IMR-90 (cell line): ENCODE results near the gene NUP93. TPM values are rescaled to one million over a fixed set of nuclear protein-coding genes. Genes with fewer than 3 reads are reported as not detected.

Experiments used
- ATAC-seq: fragments of 200-7000 bp; cut with Tn5 transposase; 2 replicates; pipeline ENCODE4 v1.9.1; 2020; ENCODE audit warnings: low read depth, mild to moderate bottlenecking, moderate library complexity
- BruUV-seq: library from RNA; stranded (reverse); fragments of 400-500 nt; replicated peaks from 2 replicates; lab custom pipeline; 2021; lab: Mats Ljungman, UMichigan
- CTCF ChIA-PET: fragments of 300-600 bp; formaldehyde crosslinking; extraction: SDS; loops from one replicate; lab custom pipeline; 2021; ENCODE audit warnings: antibody characterized with exemption; lab: Yijun Ruan, JAX
- POLR2A ChIA-PET: fragments of 300-600 bp; sonication (Branson Sonifier 250); formaldehyde crosslinking; loops from one replicate; lab custom pipeline; 2022; ENCODE audit warnings: antibody characterized with exemption; ENCODE audit not compliant: unreplicated experiment; lab: Charles Lee
- DNase-seq: peaks from one replicate; pipeline ENCODE4 v3.0.0; 2013
- H2AFZ ChIP-seq: replicated peaks from 2 replicates; pipeline ENCODE3; 2013; ENCODE audit warnings: low read length, mild to moderate bottlenecking; ENCODE audit not compliant: poor library complexity
- H2AK5ac ChIP-seq: 2 replicates; pipeline ENCODE4 v1.6.1; 2013; ENCODE audit warnings: low read depth, low read length, inconsistent platforms
- H2AK9ac ChIP-seq: replicated peaks from 2 replicates; pipeline ENCODE3; 2013; ENCODE audit warnings: mild to moderate bottlenecking, low read depth, low read length, moderate library complexity; ENCODE audit not compliant: poor library complexity
- H2BK120ac ChIP-seq: 2 replicates; pipeline ENCODE4 v1.6.1; 2013; ENCODE audit warnings: low read depth, low read length, inconsistent platforms
- H2BK15ac ChIP-seq: 3 replicates; pipeline ENCODE4 v1.6.1; 2013; ENCODE audit warnings: low read depth, low read length, inconsistent platforms
- H2BK20ac ChIP-seq: 2 replicates; pipeline ENCODE4 v1.6.1; 2013; ENCODE audit warnings: low read depth, mild to moderate bottlenecking, inconsistent platforms, low read length, moderate library complexity
- H2BK5ac ChIP-seq: 2 replicates; pipeline ENCODE4 v1.6.1; 2013; ENCODE audit warnings: mild to moderate bottlenecking, low read depth, low read length, inconsistent platforms; ENCODE audit not compliant: poor library complexity, severe bottlenecking
- H3K14ac ChIP-seq: replicated peaks from 2 replicates; pipeline ENCODE4 v1.6.1; 2013; ENCODE audit warnings: low read depth, low read length, inconsistent platforms
- H3K18ac ChIP-seq: 2 replicates; pipeline ENCODE4 v1.6.1; 2013; ENCODE audit warnings: low read depth, low read length, control low read depth
- H3K23ac ChIP-seq: 2 replicates; pipeline ENCODE4 v1.6.1; 2013; ENCODE audit warnings: low read depth, low read length, inconsistent platforms
- H3K27ac ChIP-seq: 2 replicates; pipeline ENCODE4 v1.5.1; 2013; ENCODE audit warnings: mild to moderate bottlenecking, control low read depth, low read length; ENCODE audit not compliant: insufficient read depth
- H3K27me3 ChIP-seq: 2 replicates; pipeline ENCODE4 v1.6.1; 2013; ENCODE audit warnings: low read length; ENCODE audit not compliant: control insufficient read depth, insufficient read depth
- H3K36me3 ChIP-seq: 2 replicates; pipeline ENCODE4 v1.6.1; 2013; ENCODE audit warnings: low read length, mixed read lengths; ENCODE audit not compliant: control insufficient read depth, insufficient read depth
- H3K4ac ChIP-seq: 2 replicates; pipeline ENCODE4 v1.6.1; 2013; ENCODE audit warnings: low read depth, low read length, inconsistent platforms
- H3K4me1 ChIP-seq: 2 replicates; pipeline ENCODE4 v1.6.1; 2013; ENCODE audit warnings: low read length, mixed read lengths; ENCODE audit not compliant: control insufficient read depth, insufficient read depth
- H3K4me2 ChIP-seq: 2 replicates; pipeline ENCODE4 v1.6.1; 2013; ENCODE audit warnings: low read depth, mild to moderate bottlenecking, control low read depth, low read length, moderate library complexity
- H3K4me3 ChIP-seq: 2 replicates; pipeline ENCODE4 v1.5.1; 2013; ENCODE audit warnings: low read depth, mild to moderate bottlenecking, control low read depth, low read length, moderate library complexity; ENCODE audit not compliant: insufficient read depth
- H3K56ac ChIP-seq: 2 replicates; pipeline ENCODE4 v1.6.1; 2013; ENCODE audit warnings: low read length, inconsistent platforms; ENCODE audit not compliant: insufficient read depth; ENCODE audit errors: extremely low read depth
- H3K79me1 ChIP-seq, 2 experiments: 2 replicates each; pipeline ENCODE4 v1.6.1; 2013; ENCODE audit warnings: low read length in 2 of 2, inconsistent platforms in 1 of 2, low read depth in 1 of 2
- H3K9ac ChIP-seq: 2 replicates; pipeline ENCODE4 v1.6.1; 2013; ENCODE audit warnings: low read depth, low read length, control low read depth
- H3K9me1 ChIP-seq: 2 replicates; pipeline ENCODE4 v1.6.1; 2013; ENCODE audit warnings: low read length, inconsistent platforms; ENCODE audit not compliant: insufficient read depth
- H3K9me3 ChIP-seq: 2 replicates; pipeline ENCODE4 v1.6.1; 2013; ENCODE audit warnings: low read length; ENCODE audit not compliant: control insufficient read depth, insufficient read depth
- H4K20me1 ChIP-seq: 2 replicates; pipeline ENCODE4 v1.6.1; 2013; ENCODE audit warnings: low read length, inconsistent platforms; ENCODE audit not compliant: insufficient read depth
- H4K5ac ChIP-seq: 2 replicates; pipeline ENCODE4 v1.6.1; 2013; ENCODE audit warnings: mild to moderate bottlenecking, low read depth, low read length, control low read depth
- H4K8ac ChIP-seq, 2 experiments: 2 replicates each; pipeline ENCODE4 v1.6.1; 2013; ENCODE audit warnings: low read depth in 2 of 2, low read length in 2 of 2, control low read depth in 1 of 2, inconsistent platforms in 1 of 2
- H4K91ac ChIP-seq: 2 replicates; pipeline ENCODE4 v1.6.1; 2013; ENCODE audit warnings: low read depth, low read length, inconsistent platforms; ENCODE audit not compliant: insufficient read depth
- CHD1 ChIP-seq: IDR thresholded peaks from 2 replicates; pipeline ENCODE4 v1.6.1; 2012; ENCODE audit warnings: low read depth, low read length, improper control_type of control experiment
- CTCF ChIP-seq: conservative IDR thresholded peaks from 2 replicates; pipeline ENCODE4 v1.5.1; 2012; ENCODE audit warnings: mild to moderate bottlenecking, low read depth, low read length, improper control_type of control experiment
- FOS ChIP-seq: fragments of 150-350 bp; IDR thresholded peaks from 2 replicates; pipeline ENCODE4 v1.6.1; 2016; ENCODE audit warnings: low read depth, low read length
- MAFK ChIP-seq: IDR thresholded peaks from 2 replicates; pipeline ENCODE4 v1.6.1; 2012; ENCODE audit warnings: low read depth, low read length, improper control_type of control experiment
- MAZ ChIP-seq: IDR thresholded peaks from 2 replicates; pipeline ENCODE4 v1.6.1; 2012; ENCODE audit warnings: low read depth, mild to moderate bottlenecking, low read length, improper control_type of control experiment, moderate library complexity, borderline replicate concordance
- MXI1 ChIP-seq: IDR thresholded peaks from 2 replicates; pipeline ENCODE4 v1.6.1; 2012; ENCODE audit warnings: low read depth, mild to moderate bottlenecking, low read length, moderate library complexity, borderline replicate concordance
- NFE2L2 ChIP-seq: fragments of 150-350 bp; IDR thresholded peaks from 2 replicates; pipeline ENCODE4 v1.6.1; 2016; ENCODE audit warnings: low read depth, mild to moderate bottlenecking, low read length
- RCOR1 ChIP-seq: IDR thresholded peaks from 2 replicates; pipeline ENCODE4 v1.6.1; 2012; ENCODE audit warnings: mild to moderate bottlenecking, low read length, improper control_type of control experiment; ENCODE audit not compliant: insufficient replicate concordance
- RFX5 ChIP-seq: IDR thresholded peaks from 2 replicates; pipeline ENCODE4 v1.8.0; 2012; ENCODE audit warnings: low read depth, mild to moderate bottlenecking, low read length, moderate library complexity
- SMC3 ChIP-seq: fragments of 150-350 bp; IDR thresholded peaks from 2 replicates; pipeline ENCODE4 v1.6.1; 2016; ENCODE audit warnings: low read depth, mild to moderate bottlenecking, antibody characterized with exemption, low read length, moderate library complexity
- USF2 ChIP-seq: fragments of 150-350 bp; IDR thresholded peaks from 2 replicates; pipeline ENCODE4 v1.6.1; 2017; ENCODE audit warnings: mild to moderate bottlenecking, antibody characterized with exemption, low read length, low read depth
- WGBS, 2 experiments: methylation state at CpG; one replicate each; pipeline versions ENCODE4 v1.1.5 to v1.1.7; 2013; ENCODE audit warnings: missing lambda C conversion rate in 2 of 2; ENCODE audit not compliant: insufficient read length in 1 of 2; ENCODE audit errors: extremely low coverage in 2 of 2; 5-methylcytosine and 5-hydroxymethylcytosine counted together
- dilution Hi-C: fragments of 300-500 bp; cut with HindIII; formaldehyde crosslinking; loops from one replicate; pipeline ENCODE4 v1.14.3; 2018; ENCODE audit warnings: low sequenced_read_pairs; ENCODE audit not compliant: unreplicated experiment
- in situ Hi-C: fragments of 300-500 bp; cut with MboI; formaldehyde crosslinking; loops from 3 replicates; pipeline ENCODE4 v1.14.3; 2019; ENCODE audit warnings: low sequenced_read_pairs, inconsistent platforms, mixed read lengths
- intact Hi-C: fragments of 100-400 bp; cut with micrococcal nuclease; formaldehyde crosslinking; loops from 2 replicates; pipeline ENCODE4 v1.10.0; 2022
- polyA plus RNA-seq, 3 experiments: library from polyadenylated mRNA; depleted of rRNA; stranded (reverse); fragments of >200 nt; gene quantifications; 2 replicates each; pipeline ENCODE4 v1.2.3, GENCODE V29; 2012; ENCODE audit warnings: low replicate concordance in 1 of 3
- total RNA-seq: library from RNA; depleted of rRNA; stranded (reverse); fragments of >200 nt; gene quantifications from 2 replicates; pipeline ENCODE4 v1.2.3, GENCODE V29; 2012
- TF ChIP-seq, protein P1 (sequence below): fragments of 150-350 bp; IDR thresholded peaks from 2 replicates; pipeline ENCODE4 v1.6.1; 2016; ENCODE audit warnings: low read depth, mild to moderate bottlenecking, low read length, moderate library complexity, borderline replicate concordance

The NUP93 gene
- total and polyA plus RNA-seq, 2 of the 4 experiments (the other 2 are of a cell fraction) = 54.6 to 72.6 TPM

DNA sequence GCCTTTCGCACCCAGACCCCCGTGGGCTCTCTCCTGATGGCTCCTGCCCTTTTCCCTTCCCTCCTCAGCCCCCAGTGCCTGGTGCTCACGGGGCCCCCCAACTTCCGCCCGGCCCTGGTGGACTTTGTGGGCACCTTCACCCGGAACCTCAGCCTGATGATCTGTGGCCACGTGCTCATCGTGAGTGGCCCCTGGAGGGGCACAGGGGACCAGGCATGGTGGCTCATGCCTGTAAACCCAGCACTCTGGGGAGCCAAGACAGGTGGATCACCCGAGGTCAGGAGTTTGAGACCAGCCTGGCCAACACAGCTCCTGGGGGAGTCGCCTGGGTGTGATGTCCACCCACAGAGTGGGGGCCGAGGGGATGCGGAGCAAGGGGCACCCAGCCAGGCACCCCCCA lies 156.4 kb downstream of the NUP93 start:
- dilution Hi-C loops = no loop called here
- Histone ChIP-seq H2AK9ac (no peak overlapping the region), H2BK20ac (no peak overlapping the region), H3K4me1 (no peaks in the 10 kb centered on the region), H3K4ac (no peak overlapping the region), H3K4me2 (no peak overlapping the region), H3K79me1 (no peaks in the 10 kb centered on the region), H3K23ac (no peak overlapping the region), H2BK5ac (no peak overlapping the region), H4K91ac (no peak overlapping the region), H3K9me3 (no peaks in the 10 kb centered on the region), H4K20me1 (no peaks in the 10 kb centered on the region), H4K8ac (no peak overlapping the region), H4K5ac (no peak overlapping the region), H3K27ac (no peak overlapping the region), H3K27me3 (peaks cover 14% of the 10 kb centered on the region), H3K36me3 (no peaks in the 10 kb centered on the region), H2AFZ (no peak overlapping the region), H3K9ac (no peak overlapping the region), H2BK120ac (no peak overlapping the region), H3K4me3 (no peak overlapping the region), H3K14ac (no peak overlapping the region), H3K56ac (no peak overlapping the region), H2BK15ac (no peak overlapping the region), H3K9me1 (no peaks in the 10 kb centered on the region), H3K18ac (no peak overlapping the region), H2AK5ac (no peak overlapping the region)
- WGBS, 2 experiments = 90% methylated on average over 7 of the region's 12 CpGs; no CpG with 5 or more reads in 1 of the 2 experiments
- intact Hi-C loops = no loop called here
- no peak for ATAC-seq
- no TSS peak for BruUV-seq
- TF ChIP-seq SMC3 (no peak), FOS (no peak), RFX5 (no peak), CHD1 (no peak), MAFK (no peak), MXI1 (no peak), RCOR1 (no peak), MAZ (no peak), NFE2L2 (no peak), USF2 (no peak), CTCF (no peak)
- TF ChIP-seq, protein P1, sequence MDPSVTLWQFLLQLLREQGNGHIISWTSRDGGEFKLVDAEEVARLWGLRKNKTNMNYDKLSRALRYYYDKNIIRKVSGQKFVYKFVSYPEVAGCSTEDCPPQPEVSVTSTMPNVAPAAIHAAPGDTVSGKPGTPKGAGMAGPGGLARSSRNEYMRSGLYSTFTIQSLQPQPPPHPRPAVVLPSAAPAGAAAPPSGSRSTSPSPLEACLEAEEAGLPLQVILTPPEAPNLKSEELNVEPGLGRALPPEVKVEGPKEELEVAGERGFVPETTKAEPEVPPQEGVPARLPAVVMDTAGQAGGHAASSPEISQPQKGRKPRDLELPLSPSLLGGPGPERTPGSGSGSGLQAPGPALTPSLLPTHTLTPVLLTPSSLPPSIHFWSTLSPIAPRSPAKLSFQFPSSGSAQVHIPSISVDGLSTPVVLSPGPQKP = no peak
- POLR2A ChIA-PET = no interaction called here
- no peak for DNase-seq
- in situ Hi-C loops = no loop called here
- CTCF ChIA-PET = no interaction called here
